Measurements from ENCODE around the gene FAM72D.
"Not testable (repeated sequence)": the region's sequence is repeated elsewhere in the genome, so short reads cannot be mapped to it uniquely, and the experiment has no call there.

Gene FAM72D

GRCh38 chr1:145147172-145147571 lies 51.4 kb downstream of the FAM72D start:
- DNase-seq, result not testable (repeated sequence)

GRCh38 chr1:145155421-145155820 lies 59.6 kb downstream of the FAM72D start:
- DNase-seq, result not testable (repeated sequence)

- not testable (repeated sequence) for DNase-seq
Observed at GRCh38 chr1:145155873-145156272, 60.1 kb downstream of the FAM72D start.

- peak; percentile 69 for DNase-seq
Observed at GRCh38 chr1:145156891-145157610, 61.3 kb downstream of the FAM72D start.

- not testable (repeated sequence) for DNase-seq
Observed at GRCh38 chr1:145157715-145158114, 61.9 kb downstream of the FAM72D start.

GRCh38 chr1:145161046-145161752 lies 65.4 kb downstream of the FAM72D start:
- not testable (repeated sequence) for DNase-seq

Measured in right kidney (tissue), 1 donor.